Measurements from ENCODE around the gene XKR7.

Gene XKR7

DNA sequence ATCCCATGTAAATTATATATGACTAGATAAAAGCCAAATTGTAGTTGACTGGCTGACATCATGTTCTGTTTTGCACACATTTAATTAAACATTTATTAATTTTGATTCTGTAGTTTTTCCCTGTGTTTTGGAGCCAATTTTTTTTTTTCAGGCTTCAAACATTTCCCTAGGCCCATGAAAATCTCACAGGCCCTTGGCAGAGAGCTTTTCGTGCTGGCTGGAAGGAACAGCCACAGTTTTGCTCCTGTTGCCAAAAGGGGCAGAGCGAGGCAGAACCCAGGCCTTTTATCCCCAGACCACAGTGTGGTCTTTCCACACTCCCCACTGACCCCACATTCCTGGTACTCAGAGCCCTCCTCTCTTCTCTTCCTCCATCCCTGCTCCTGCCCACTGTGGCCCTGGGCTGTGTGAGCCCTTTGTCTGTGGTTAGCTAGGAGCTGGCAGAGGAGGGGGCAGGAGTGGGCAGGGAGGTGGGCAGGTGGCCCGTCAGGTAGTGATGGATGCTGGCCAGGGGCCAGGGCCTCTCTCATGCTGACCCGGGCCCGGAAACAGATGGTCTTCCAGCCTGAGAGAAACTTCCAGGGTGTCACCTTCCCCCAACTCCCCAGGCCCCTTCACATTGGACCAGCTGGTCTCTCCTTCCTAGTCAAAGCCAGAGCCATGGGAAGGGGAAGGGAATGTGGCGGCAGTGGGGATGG, 22.8 kb downstream of the XKR7 start:
- H3K27me3 ChIP-seq, result peaks cover 0 to 29% of the 10 kb centered on the region in 2 donors
- H3K4me3 ChIP-seq, result no peak overlapping the region
- H3K9me3 ChIP-seq, result no peaks in the 10 kb centered on the region
- TF ChIP-seq, protein P1, sequence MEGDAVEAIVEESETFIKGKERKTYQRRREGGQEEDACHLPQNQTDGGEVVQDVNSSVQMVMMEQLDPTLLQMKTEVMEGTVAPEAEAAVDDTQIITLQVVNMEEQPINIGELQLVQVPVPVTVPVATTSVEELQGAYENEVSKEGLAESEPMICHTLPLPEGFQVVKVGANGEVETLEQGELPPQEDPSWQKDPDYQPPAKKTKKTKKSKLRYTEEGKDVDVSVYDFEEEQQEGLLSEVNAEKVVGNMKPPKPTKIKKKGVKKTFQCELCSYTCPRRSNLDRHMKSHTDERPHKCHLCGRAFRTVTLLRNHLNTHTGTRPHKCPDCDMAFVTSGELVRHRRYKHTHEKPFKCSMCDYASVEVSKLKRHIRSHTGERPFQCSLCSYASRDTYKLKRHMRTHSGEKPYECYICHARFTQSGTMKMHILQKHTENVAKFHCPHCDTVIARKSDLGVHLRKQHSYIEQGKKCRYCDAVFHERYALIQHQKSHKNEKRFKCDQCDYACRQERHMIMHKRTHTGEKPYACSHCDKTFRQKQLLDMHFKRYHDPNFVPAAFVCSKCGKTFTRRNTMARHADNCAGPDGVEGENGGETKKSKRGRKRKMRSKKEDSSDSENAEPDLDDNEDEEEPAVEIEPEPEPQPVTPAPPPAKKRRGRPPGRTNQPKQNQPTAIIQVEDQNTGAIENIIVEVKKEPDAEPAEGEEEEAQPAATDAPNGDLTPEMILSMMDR (IDR thresholded peaks at IDR 0.05), result no peak
- H3K36me3 ChIP-seq, result no peaks in the 10 kb centered on the region
- H3K4me1 ChIP-seq, result peaks cover 0 to 5% (median 0%) of the 10 kb centered on the region in 4 donors
- no peak overlapping the region for H3K27ac ChIP-seq
- DNase-seq, result no peak
- intact Hi-C loops (cut with DNase I; ENCODE audit: low total_unique reads), result no loop called here

DNA sequence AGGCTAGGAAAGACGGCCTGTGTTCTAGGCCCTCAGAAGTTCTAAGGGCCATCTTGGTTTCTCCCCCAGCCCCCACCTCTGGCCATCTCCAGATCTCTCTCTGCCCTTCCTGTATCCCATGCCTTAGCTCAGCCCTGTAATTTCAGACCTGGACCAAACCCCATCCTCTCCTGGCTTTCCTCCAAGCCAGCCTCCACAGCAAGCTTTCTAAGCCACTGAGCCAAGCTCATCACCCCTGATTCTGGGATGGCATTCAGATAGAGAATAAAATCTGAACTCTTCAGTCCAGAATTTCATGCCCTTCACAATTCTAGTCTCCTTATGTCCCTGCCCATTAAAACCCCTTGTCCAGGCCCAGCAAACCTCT, 23.4 kb downstream of the XKR7 start:
- Histone ChIP-seq H3K27ac (no peak overlapping the region), H3K9me3 (no peaks in the 10 kb centered on the region), H3K4me1 (peaks cover 0 to 5% (median 0%) of the 10 kb centered on the region in 4 donors), H3K27me3 (peaks cover 0 to 35% of the 10 kb centered on the region in 2 donors), H3K4me3 (no peak overlapping the region), H3K36me3 (no peaks in the 10 kb centered on the region)
- DNase-seq, result no peak
- intact Hi-C loops (cut with DNase I; ENCODE audit: low total_unique reads), result no loop called here
- TF ChIP-seq, protein P1 (IDR thresholded peaks at IDR 0.05), result no peak

- H3K36me3 ChIP-seq, result no peaks in the 10 kb centered on the region
- peaks cover 0 to 42% of the 10 kb centered on the region in 2 donors for H3K27me3 ChIP-seq
- no peaks in the 10 kb centered on the region for H3K9me3 ChIP-seq
- no peak overlapping the region for H3K27ac ChIP-seq
- TF ChIP-seq, protein P1 (IDR thresholded peaks at IDR 0.05), result no peak
- peaks cover 0 to 5% (median 0%) of the 10 kb centered on the region in 4 donors for H3K4me1 ChIP-seq
- no peak for DNase-seq
- intact Hi-C loops (cut with DNase I; ENCODE audit: low total_unique reads), result no loop called here
- H3K4me3 ChIP-seq, result no peak overlapping the region
Observed at GRCh38 chr20:31992086-31992485, 24.1 kb downstream of the XKR7 start.

DNA sequence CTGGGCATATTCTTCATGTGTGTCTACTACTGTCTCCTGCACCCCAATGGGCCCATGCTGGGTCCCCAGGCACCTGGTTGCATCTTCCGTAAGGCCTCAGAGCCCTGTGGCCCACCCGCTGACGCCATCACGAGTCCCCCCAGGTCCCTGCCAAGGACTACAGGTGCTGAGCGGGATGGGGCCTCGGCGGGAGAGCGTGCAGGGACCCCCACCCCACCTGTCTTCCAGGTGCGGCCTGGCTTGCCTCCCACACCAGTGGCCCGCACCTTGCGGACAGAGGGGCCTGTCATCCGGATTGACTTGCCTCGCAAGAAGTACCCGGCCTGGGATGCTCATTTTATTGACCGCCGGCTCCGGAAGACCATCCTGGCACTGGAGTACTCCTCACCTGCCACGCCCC, 29.0 kb downstream of the XKR7 start:
- TF ChIP-seq, protein P1 (IDR thresholded peaks at IDR 0.05), result no peak
- Histone ChIP-seq H3K4me1 (peaks cover 0 to 5% (median 0%) of the 10 kb centered on the region in 4 donors), H3K36me3 (no peaks in the 10 kb centered on the region), H3K4me3 (no peak overlapping the region), H3K27me3 (peaks cover 0 to 50% of the 10 kb centered on the region in 2 donors), H3K27ac (no peak overlapping the region), H3K9me3 (no peaks in the 10 kb centered on the region)
- intact Hi-C loops (cut with DNase I; ENCODE audit: low total_unique reads), result no loop called here
- DNase-seq, result no peak

DNA sequence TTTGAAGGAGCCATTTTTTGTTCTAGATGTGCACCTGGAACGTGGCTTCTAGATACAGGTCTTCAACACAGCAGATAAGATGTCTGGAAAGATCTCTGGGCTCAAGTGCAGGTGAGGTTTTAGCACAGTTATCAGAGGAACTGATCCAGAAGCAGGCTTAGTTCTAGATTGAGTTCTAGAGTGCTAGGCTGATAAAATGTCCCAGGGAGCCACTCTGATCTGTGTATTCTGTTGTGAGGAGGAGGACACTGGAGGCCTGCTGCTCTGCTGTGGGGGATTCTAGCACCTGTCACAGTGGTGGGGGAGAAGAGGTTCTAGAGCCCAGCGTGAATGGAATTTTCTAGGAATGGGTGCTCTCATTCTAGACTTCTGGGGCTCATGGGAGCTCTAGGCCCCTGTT, 30.3 kb downstream of the XKR7 start:
- Histone ChIP-seq H3K27ac (no peak overlapping the region), H3K4me1 (peaks cover 0 to 5% (median 0%) of the 10 kb centered on the region in 4 donors), H3K27me3 (peaks cover 0 to 46% of the 10 kb centered on the region in 2 donors), H3K36me3 (no peaks in the 10 kb centered on the region), H3K4me3 (no peak overlapping the region), H3K9me3 (no peaks in the 10 kb centered on the region)
- TF ChIP-seq, protein P1 (IDR thresholded peaks at IDR 0.05), result no peak
- intact Hi-C loops (cut with DNase I; ENCODE audit: low total_unique reads), result no loop called here
- DNase-seq, result no peak

Data from tibial artery (tissue), 4 donors.